NB4 (cell line): ENCODE results near the gene INSIG2.

Experiments used
- MYC ChIP-seq: IDR thresholded peaks from 2 replicates; pipeline ENCODE4 v1.6.1; 2011; ENCODE audit warnings: low read depth, low read length
- POLR2A ChIP-seq: IDR thresholded peaks from 2 replicates; pipeline ENCODE4 v1.6.1; 2011; ENCODE audit warnings: mild to moderate bottlenecking; ENCODE audit not compliant: insufficient read length; ENCODE audit errors: extremely low read depth
- TF ChIP-seq, protein P1 (sequence below): IDR thresholded peaks from one replicate; pipeline ENCODE4 v1.5.1; 2012; ENCODE audit warnings: low read depth, low read length
- TF ChIP-seq, protein P2 (sequence below): IDR thresholded peaks from 2 replicates; pipeline ENCODE4 v1.6.1; 2011; ENCODE audit warnings: low read depth, low read length

DNA sequence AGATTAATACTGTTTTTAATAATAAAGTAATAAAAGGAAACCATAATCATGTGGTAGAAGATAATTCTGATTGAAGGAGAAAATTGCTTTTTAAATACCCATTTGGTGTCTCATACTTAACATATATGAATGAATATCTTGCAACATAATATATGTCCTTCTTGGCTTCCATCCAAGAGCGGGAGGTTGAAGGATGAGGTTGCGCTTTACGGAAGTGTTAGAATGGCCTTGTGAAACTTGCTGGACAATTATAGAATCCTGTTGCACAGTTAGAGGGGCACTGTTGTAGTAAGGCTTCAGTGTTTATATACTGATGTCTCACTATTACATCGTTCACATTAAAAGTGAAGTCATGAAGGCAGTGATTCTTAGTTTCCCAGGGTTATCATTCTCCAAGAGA, 9.4 kb downstream of the INSIG2 start:
- TF ChIP-seq, protein P1, sequence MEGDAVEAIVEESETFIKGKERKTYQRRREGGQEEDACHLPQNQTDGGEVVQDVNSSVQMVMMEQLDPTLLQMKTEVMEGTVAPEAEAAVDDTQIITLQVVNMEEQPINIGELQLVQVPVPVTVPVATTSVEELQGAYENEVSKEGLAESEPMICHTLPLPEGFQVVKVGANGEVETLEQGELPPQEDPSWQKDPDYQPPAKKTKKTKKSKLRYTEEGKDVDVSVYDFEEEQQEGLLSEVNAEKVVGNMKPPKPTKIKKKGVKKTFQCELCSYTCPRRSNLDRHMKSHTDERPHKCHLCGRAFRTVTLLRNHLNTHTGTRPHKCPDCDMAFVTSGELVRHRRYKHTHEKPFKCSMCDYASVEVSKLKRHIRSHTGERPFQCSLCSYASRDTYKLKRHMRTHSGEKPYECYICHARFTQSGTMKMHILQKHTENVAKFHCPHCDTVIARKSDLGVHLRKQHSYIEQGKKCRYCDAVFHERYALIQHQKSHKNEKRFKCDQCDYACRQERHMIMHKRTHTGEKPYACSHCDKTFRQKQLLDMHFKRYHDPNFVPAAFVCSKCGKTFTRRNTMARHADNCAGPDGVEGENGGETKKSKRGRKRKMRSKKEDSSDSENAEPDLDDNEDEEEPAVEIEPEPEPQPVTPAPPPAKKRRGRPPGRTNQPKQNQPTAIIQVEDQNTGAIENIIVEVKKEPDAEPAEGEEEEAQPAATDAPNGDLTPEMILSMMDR: no peak
- no peak for TF ChIP-seq POLR2A
- no peak for TF ChIP-seq MYC
- TF ChIP-seq, protein P2, sequence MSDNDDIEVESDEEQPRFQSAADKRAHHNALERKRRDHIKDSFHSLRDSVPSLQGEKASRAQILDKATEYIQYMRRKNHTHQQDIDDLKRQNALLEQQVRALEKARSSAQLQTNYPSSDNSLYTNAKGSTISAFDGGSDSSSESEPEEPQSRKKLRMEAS: no peak
